Keratinocyte (primary cell): ENCODE measurements around the gene ICAM4. TPM values are rescaled to one million over a fixed set of nuclear protein-coding genes. Genes with fewer than 3 reads are reported as not detected.

Experiments
- DNase-seq: peaks from one replicate; pipeline ENCODE4 v3.0.0-alpha.2; 2011; ENCODE audit warnings: low read depth, missing footprints, low spot score
- FAIRE-seq: peaks from 2 replicates; lab custom pipeline; 2011; peaks lifted over from hg19 to GRCh38; lab: Jason Lieb, UNC
- H2AFZ ChIP-seq: 2 replicates; pipeline ENCODE4 v1.6.0; 2012; ENCODE audit warnings: low read length, control low read depth, inconsistent platforms; ENCODE audit not compliant: control insufficient read depth
- H3K27ac ChIP-seq: 2 replicates; pipeline ENCODE4 v1.5.1; 2011; ENCODE audit warnings: low read length; ENCODE audit not compliant: control insufficient read depth, insufficient read depth
- H3K27me3 ChIP-seq: 3 replicates; pipeline ENCODE4 v1.6.0; 2011; ENCODE audit warnings: low read length; ENCODE audit not compliant: control insufficient read depth, insufficient read depth; ENCODE audit errors: extremely low read depth
- H3K36me3 ChIP-seq, 2 experiments: 2 replicates in 1 of 2; 3 replicates in 1 of 2; pipeline ENCODE4 v1.5.1; 2011; ENCODE audit warnings: low read length in 2 of 2, mild to moderate bottlenecking in 1 of 2; ENCODE audit not compliant: control insufficient read depth in 2 of 2, insufficient read depth in 2 of 2; ENCODE audit errors: extremely low read depth in 1 of 2
- H3K4me1 ChIP-seq: 3 replicates; pipeline ENCODE4 v1.5.1; 2011; ENCODE audit warnings: low read length; ENCODE audit not compliant: control insufficient read depth, insufficient read depth; ENCODE audit errors: extremely low read depth
- H3K4me2 ChIP-seq: 3 replicates; pipeline ENCODE4 v1.6.0; 2011; ENCODE audit warnings: low read depth, low read length; ENCODE audit not compliant: control insufficient read depth, insufficient read depth; ENCODE audit errors: extremely low read depth
- H3K4me3 ChIP-seq, 3 experiments: fragments of 200-600 bp in 1 of 3; sonication (generic) in 1 of 3; 2 replicates in 2 of 3; 3 replicates in 1 of 3; pipeline ENCODE4 v1.5.1; 2011 to 2016; ENCODE audit warnings: low read length in 3 of 3, mild to moderate bottlenecking in 3 of 3, control low read depth in 2 of 3, inconsistent platforms in 1 of 3, low read depth in 1 of 3, mixed read lengths in 1 of 3, mixed run types in 1 of 3, moderate library complexity in 1 of 3; ENCODE audit not compliant: control insufficient read depth in 2 of 3, insufficient read depth in 2 of 3; ENCODE audit errors: extremely low read depth in 1 of 3
- H3K79me2 ChIP-seq: 2 replicates; pipeline ENCODE4 v1.6.0; 2012; ENCODE audit warnings: low read length; ENCODE audit not compliant: control insufficient read depth, insufficient read depth
- H3K9ac ChIP-seq: 3 replicates; pipeline ENCODE4 v1.6.0; 2011; ENCODE audit warnings: low read length; ENCODE audit not compliant: control insufficient read depth, insufficient read depth; ENCODE audit errors: extremely low read depth
- H3K9me1 ChIP-seq: 3 replicates; pipeline ENCODE4 v1.6.0; 2011; ENCODE audit warnings: low read length; ENCODE audit not compliant: control insufficient read depth, insufficient read depth; ENCODE audit errors: extremely low read depth
- H3K9me3 ChIP-seq: 2 replicates; pipeline ENCODE4 v1.5.1; 2012; ENCODE audit warnings: low read depth, low read length; ENCODE audit not compliant: control insufficient read depth
- H4K20me1 ChIP-seq: 3 replicates; pipeline ENCODE4 v1.6.0; 2011; ENCODE audit warnings: low read length; ENCODE audit not compliant: control insufficient read depth, insufficient read depth; ENCODE audit errors: extremely low read depth
- EZH2 ChIP-seq: IDR thresholded peaks from one replicate; pipeline ENCODE4 v1.6.1; 2012; ENCODE audit warnings: inconsistent platforms, mild to moderate bottlenecking, low read length, moderate library complexity
- dilution Hi-C: fragments of 300-500 bp; cut with MboI; formaldehyde crosslinking; loops from one replicate; pipeline ENCODE4 v1.7.0; 2020; ENCODE audit warnings: low sequenced_read_pairs; ENCODE audit not compliant: extremely low pct_ligation_motif_present
- polyA plus RNA-seq, 5 experiments: library from polyadenylated mRNA; depleted of rRNA in 3 of 5; stranded (reverse) in 3 of 5; stranded (forward) in 1 of 5; unstranded in 1 of 5; fragments of >200 nt; gene quantifications; 1 replicate in 1 of 5; 2 replicates in 3 of 5; 3 replicates in 1 of 5; pipeline versions ENCODE4 v1.2.1 to v1.2.3, GENCODE V29; 2011 to 2012; ENCODE audit warnings: missing spikeins in 2 of 5, low read depth in 1 of 5, low replicate concordance in 1 of 5
- TF ChIP-seq, protein P1 (sequence below), 3 experiments: IDR thresholded peaks in 1 of 3; conservative IDR thresholded peaks in 1 of 3; optimal IDR thresholded peaks in 1 of 3; 2 replicates in 2 of 3; 3 replicates in 1 of 3; pipeline versions ENCODE3 to v1.5.1; 2011; ENCODE audit warnings: low read length in 3 of 3, mild to moderate bottlenecking in 3 of 3, moderate library complexity in 2 of 3, control low read depth in 1 of 3, inconsistent platforms in 1 of 3; ENCODE audit not compliant: insufficient read depth in 2 of 3; ENCODE audit errors: extremely low read depth in 1 of 3

The ICAM4 gene
- polyA plus RNA-seq, 1 donor (not counting 4 experiments of a cell fraction or from before 2014, with no cell fraction given) = 0.25 TPM

DNA sequence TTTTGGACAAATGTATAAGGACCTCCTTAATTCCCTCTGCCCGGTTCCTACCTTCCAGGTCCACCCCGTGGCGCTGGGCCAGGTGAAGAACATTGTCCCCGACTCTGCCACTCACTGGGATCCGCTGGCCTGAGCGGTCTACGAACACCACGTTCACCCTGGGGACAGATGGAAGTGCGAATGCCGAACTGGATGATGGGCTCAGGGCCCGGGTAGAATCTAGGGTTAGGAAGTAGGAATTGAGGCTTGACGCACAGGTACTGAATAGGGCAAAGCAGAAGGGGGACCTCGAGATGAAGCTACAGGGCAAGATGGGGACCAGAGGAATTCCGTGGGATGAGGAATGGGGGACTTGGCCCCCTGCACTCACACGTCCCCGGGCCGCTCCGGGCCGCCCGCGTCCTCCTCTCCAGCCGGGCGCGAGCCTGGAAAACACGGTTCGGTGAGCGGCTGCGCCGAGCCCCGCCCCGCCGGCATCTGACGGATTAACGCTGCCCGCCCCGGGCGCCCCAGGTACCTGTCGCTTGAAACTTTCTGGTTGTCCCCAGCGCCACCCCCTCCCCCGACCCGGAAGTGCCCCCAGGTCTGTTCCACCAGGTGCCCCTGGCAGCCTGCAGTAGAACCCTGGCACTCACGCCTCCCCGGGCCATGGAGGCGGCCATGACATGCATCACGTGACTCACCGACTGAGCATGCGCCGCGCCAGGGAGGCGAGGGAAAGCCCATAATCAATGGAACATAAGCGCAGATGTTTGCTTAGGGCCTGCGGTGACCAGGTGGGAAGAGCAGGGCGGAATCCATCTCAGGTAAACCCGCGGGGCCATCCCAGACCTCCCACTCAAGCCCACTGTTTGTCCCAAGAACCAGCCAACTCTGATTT, 28.8 kb downstream of the ICAM4 start, which contains the start of gene FDX2:
Gene FDX2 (minus strand): TSS at position 681 of the 880 bp plus-strand sequence. CDS start 19 bp downstream, at position 662.
- FAIRE-seq (peak; percentile 74), DNase-seq (no peak)
- Histone ChIP-seq H3K9ac (peak within 1 kb of the TSS; percentile 80), H3K9me1 (no peaks in the 10 kb centered on the region), H2AFZ (peak within 1 kb of the TSS; percentile 99), H3K4me2 (peak within 1 kb of the TSS; percentile 77), H3K9me3 (no peaks in the 10 kb centered on the region), H3K4me3 (peak within 1 kb of the TSS; percentile 53 to 93 (median 91)), H4K20me1 (no peaks in the 10 kb centered on the region), H3K27ac (peak within 1 kb of the TSS; percentile 53), H3K36me3 (peaks cover 14 to 16% of the 10 kb centered on the region in 2 experiments), H3K27me3 (no peaks in the 10 kb centered on the region), H3K79me2 (peaks cover 2% of the 10 kb centered on the region), H3K4me1 (peaks cover 9% of the 10 kb centered on the region)
- TF ChIP-seq, protein P1, sequence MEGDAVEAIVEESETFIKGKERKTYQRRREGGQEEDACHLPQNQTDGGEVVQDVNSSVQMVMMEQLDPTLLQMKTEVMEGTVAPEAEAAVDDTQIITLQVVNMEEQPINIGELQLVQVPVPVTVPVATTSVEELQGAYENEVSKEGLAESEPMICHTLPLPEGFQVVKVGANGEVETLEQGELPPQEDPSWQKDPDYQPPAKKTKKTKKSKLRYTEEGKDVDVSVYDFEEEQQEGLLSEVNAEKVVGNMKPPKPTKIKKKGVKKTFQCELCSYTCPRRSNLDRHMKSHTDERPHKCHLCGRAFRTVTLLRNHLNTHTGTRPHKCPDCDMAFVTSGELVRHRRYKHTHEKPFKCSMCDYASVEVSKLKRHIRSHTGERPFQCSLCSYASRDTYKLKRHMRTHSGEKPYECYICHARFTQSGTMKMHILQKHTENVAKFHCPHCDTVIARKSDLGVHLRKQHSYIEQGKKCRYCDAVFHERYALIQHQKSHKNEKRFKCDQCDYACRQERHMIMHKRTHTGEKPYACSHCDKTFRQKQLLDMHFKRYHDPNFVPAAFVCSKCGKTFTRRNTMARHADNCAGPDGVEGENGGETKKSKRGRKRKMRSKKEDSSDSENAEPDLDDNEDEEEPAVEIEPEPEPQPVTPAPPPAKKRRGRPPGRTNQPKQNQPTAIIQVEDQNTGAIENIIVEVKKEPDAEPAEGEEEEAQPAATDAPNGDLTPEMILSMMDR (optimal IDR thresholded peaks at IDR 0.05 in 1 of 3, IDR thresholded peaks at IDR 0.05 in 1 of 3, conservative IDR thresholded peaks at IDR 0.05 in 1 of 3; ENCODE audit: extremely low read depth in 1 of 3, insufficient read depth in 2 of 3, low read length in 3 of 3) = no peak
- TF ChIP-seq EZH2 = no peak
- dilution Hi-C loops = no loop called here

DNA sequence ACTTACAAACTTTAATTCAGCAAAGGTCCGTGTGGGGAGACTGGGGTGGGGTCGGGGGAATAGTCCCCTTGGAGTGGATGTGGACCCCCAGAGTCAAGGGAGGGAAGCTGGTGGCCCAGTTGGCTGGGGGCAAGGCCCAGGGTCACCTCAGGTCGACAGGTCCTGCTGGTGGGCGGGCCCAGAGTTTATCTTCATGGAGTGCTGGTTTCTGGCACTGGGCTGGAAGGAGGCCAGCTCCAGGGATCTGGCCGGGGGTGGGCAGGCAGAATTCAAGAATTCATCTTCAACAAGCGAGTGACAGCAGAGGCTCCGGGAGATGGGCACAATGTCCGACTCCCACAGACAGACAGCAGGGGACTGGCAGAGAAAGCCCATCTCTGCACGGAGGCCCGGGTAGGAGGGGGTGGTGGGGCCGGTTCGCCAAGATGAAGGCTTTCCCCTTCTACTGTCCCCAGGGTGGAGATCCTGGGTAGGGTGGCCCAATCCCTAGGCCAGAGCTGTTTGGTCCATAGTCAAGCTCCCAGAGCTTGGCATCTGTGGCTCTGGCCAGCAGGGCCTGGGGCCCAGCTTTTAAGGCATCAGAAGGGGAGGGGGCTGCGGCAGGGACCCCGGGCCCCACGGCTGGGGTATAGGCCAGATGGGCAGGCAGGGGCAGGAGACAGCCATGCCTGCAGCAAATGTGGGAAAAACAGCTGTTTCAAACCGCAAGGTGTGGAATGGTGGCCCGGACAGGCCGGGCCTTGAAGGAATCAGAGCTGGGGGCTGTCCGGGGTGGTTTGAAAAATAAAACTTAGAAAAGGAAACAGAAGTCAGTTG, 29.7 kb downstream of the ICAM4 start:
- FAIRE-seq (no peak), DNase-seq (no peak)
- Histone ChIP-seq H3K4me1 (peaks cover 9% of the 10 kb centered on the region), H3K9me3 (no peaks in the 10 kb centered on the region), H2AFZ (peak overlapping the region; percentile 99), H3K4me2 (peak overlapping the region; percentile 77), H3K79me2 (peaks cover 2% of the 10 kb centered on the region), H3K27ac (peak overlapping the region; percentile 53), H4K20me1 (no peaks in the 10 kb centered on the region), H3K4me3 (peak overlapping the region in 2 of 3 experiments; percentile 91 to 93), H3K36me3 (peaks cover 14% of the 10 kb centered on the region in 2 experiments), H3K9ac (peak overlapping the region; percentile 80), H3K9me1 (no peaks in the 10 kb centered on the region), H3K27me3 (no peaks in the 10 kb centered on the region)
- TF ChIP-seq EZH2 = no peak
- TF ChIP-seq, protein P1 (optimal IDR thresholded peaks at IDR 0.05 in 1 of 3, IDR thresholded peaks at IDR 0.05 in 1 of 3, conservative IDR thresholded peaks at IDR 0.05 in 1 of 3; ENCODE audit: extremely low read depth in 1 of 3, insufficient read depth in 2 of 3, low read length in 3 of 3) = no peak
- dilution Hi-C loops = no loop called here
